ENCODE results near the gene AKAP11. TPM values are rescaled to one million over a fixed set of nuclear protein-coding genes. Genes with fewer than 3 reads are reported as not detected.

The AKAP11 gene
- total RNA-seq, 3 donors from 2014 or later = 32.0 to 39.5 (median 38.0) TPM

DNA sequence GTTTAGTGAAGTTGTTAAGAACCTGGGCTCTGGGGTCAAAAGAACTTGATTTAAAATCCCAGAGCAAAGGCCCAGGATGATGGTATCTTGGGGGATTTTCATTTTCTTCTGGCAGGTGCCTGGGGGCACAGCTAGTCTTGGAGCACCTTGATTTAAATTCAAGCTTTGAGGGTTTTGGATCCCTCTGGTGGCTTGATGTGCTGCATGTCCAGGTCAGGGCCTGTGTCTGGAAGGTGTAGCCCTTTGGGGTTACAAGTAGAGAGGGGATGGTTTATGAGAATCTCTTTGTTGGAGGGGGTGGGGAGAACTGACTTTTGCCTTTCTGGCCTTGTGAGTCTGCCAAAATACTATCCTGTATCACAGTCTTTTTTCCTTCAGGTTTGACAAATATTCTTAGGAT is 55.8 kb downstream of the AKAP11 start:
- H3K27ac ChIP-seq = no peak overlapping the region
- no peaks in the 10 kb centered on the region for H3K9me3 ChIP-seq
- intact Hi-C loops (cut with DNase I; ENCODE audit: low total_unique reads) = no loop called here
- DNase-seq (ENCODE audit: low spot score in 2 of 2) = no peak
- H3K27me3 ChIP-seq = no peaks in the 10 kb centered on the region
- TF ChIP-seq POLR2A (IDR thresholded peaks at IDR 0.05) = no peak
- TF ChIP-seq, protein P1, sequence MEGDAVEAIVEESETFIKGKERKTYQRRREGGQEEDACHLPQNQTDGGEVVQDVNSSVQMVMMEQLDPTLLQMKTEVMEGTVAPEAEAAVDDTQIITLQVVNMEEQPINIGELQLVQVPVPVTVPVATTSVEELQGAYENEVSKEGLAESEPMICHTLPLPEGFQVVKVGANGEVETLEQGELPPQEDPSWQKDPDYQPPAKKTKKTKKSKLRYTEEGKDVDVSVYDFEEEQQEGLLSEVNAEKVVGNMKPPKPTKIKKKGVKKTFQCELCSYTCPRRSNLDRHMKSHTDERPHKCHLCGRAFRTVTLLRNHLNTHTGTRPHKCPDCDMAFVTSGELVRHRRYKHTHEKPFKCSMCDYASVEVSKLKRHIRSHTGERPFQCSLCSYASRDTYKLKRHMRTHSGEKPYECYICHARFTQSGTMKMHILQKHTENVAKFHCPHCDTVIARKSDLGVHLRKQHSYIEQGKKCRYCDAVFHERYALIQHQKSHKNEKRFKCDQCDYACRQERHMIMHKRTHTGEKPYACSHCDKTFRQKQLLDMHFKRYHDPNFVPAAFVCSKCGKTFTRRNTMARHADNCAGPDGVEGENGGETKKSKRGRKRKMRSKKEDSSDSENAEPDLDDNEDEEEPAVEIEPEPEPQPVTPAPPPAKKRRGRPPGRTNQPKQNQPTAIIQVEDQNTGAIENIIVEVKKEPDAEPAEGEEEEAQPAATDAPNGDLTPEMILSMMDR (IDR thresholded peaks at IDR 0.05) = no peak
- no peak for TF ChIP-seq POLR2AphosphoS5 (IDR thresholded peaks at IDR 0.05)
- no peaks in the 10 kb centered on the region for H3K4me1 ChIP-seq
- H3K4me3 ChIP-seq = no peak overlapping the region
- no peaks in the 10 kb centered on the region for H3K36me3 ChIP-seq

DNA sequence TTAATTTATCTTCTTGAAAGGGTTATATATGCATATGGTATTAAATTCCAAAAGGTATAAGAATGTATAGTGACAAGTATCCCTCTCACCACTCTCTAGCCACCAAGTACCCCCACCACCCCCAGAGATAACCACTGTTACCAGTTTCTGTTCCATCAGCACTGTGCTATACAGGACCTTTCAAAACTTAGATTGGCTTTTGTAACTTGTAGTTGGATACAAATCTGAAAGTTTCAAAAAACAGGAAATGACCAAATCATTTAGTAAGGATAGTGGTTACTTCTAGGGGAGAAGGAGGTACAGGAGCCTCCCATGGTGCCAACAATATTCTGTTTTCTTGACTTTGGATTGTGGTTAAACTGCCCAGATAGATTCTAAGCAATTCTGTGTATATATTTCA is 56.7 kb downstream of the AKAP11 start:
- TF ChIP-seq POLR2AphosphoS5 (IDR thresholded peaks at IDR 0.05) (no peak), POLR2A (IDR thresholded peaks at IDR 0.05) (no peak)
- TF ChIP-seq, protein P1 (IDR thresholded peaks at IDR 0.05) = no peak

DNA sequence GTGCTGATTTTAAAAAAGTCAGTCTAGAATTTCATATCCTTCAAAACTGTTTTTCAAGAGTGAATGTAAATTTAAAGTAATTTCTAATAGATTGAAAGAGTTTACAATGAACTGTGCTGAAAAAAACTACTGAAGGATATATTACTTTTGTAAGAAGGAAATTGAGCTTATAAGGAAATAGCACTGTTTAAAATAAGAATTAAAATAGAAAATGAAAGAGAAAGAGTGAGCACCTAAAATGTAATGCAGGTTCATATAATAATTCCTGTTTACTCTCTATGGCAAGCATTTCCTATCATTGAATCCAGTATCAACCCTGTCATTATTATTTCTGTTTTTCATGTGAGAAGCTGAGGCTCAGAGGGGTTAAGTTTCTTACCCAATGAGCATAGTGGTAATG is 57.3 kb downstream of the AKAP11 start:
- Histone ChIP-seq H3K4me1 (no peaks in the 10 kb centered on the region), H3K27me3 (no peaks in the 10 kb centered on the region), H3K27ac (no peak overlapping the region), H3K4me3 (no peak overlapping the region), H3K9me3 (no peaks in the 10 kb centered on the region), H3K36me3 (no peaks in the 10 kb centered on the region)
- no peak for TF ChIP-seq POLR2A (IDR thresholded peaks at IDR 0.05)
- TF ChIP-seq, protein P1 (IDR thresholded peaks at IDR 0.05) = no peak
- no peak for TF ChIP-seq POLR2AphosphoS5 (IDR thresholded peaks at IDR 0.05)
- intact Hi-C loops (cut with DNase I; ENCODE audit: low total_unique reads) = no loop called here
- DNase-seq (ENCODE audit: low spot score in 2 of 2) = no peak

More for the DNA sequence above, 56.7 kb downstream of the AKAP11 start:
- H3K9me3 ChIP-seq = no peaks in the 10 kb centered on the region
- intact Hi-C loops (cut with DNase I; ENCODE audit: low total_unique reads) = no loop called here
- no peaks in the 10 kb centered on the region for H3K27me3 ChIP-seq
- H3K36me3 ChIP-seq = no peaks in the 10 kb centered on the region
- no peak overlapping the region for H3K4me3 ChIP-seq
- no peak for DNase-seq (ENCODE audit: low spot score in 2 of 2)
- H3K27ac ChIP-seq = no peak overlapping the region
- no peaks in the 10 kb centered on the region for H3K4me1 ChIP-seq

DNA sequence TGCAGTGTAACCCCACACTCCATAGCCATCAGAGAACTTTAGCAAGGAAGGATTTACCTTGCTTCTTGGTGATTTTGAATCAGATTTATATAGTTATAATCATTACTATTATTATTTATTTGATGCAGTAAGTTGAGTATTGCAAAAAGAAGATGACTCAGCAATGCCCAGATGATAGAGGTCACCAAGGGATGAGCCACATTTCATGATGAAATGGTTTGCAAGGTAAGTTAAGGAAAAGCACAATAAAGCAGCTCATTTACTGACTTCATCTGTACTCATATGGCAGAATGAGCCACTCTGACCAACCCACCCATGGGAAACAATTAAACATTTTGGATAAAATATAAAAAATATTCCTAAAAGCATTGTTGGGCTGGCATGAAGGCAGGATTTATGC is 59.1 kb downstream of the AKAP11 start:
- Histone ChIP-seq H3K27me3 (no peaks in the 10 kb centered on the region), H3K27ac (no peak overlapping the region), H3K4me3 (no peak overlapping the region), H3K36me3 (no peaks in the 10 kb centered on the region), H3K4me1 (no peaks in the 10 kb centered on the region), H3K9me3 (no peaks in the 10 kb centered on the region)
- TF ChIP-seq POLR2A (IDR thresholded peaks at IDR 0.05) = no peak
- no peak for TF ChIP-seq POLR2AphosphoS5 (IDR thresholded peaks at IDR 0.05)
- TF ChIP-seq, protein P1 (IDR thresholded peaks at IDR 0.05) = no peak
- DNase-seq (ENCODE audit: low spot score in 2 of 2) = no peak
- intact Hi-C loops (cut with DNase I; ENCODE audit: low total_unique reads) = loop anchor here (5.0 kb wide), 1 partner anchor 374 kb away; no protein-coding TSS in a partner anchor

DNA sequence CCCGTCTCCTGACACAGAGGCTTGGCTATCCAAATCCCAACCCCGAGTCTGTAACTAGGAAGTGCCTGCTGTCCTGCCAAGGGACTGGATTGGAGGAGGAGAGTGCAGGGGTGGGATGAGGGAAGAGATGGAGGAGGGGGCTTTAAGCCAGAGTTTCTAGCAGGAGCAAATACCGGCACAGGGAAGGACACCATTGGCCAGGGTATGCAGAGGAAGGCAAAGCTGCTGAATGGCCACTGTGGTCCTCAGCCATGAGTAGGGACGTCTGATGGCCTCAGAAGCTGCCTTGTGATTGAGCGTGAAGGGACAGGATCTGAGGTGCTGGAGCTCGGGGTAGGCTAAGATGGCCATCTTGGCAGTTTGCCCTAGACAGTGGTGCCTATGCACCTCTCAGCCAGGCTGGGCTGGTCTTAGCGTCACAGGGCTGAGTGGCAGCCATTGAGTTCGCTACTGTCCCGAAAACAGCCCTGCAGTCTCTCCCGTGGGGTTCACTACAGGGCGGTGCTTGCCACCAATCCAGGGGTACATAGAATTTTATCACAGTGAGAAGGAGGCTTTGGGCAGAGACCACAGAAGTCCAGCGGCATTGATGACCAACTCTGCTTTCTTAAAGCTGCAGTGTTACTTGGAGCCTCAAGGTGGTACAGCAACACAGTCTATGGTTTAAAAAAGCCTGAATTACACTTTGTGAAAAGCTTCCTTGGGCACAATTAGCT is 61.8 kb downstream of the AKAP11 start:
- H3K4me1 ChIP-seq = no peaks in the 10 kb centered on the region
- no peaks in the 10 kb centered on the region for H3K27me3 ChIP-seq
- intact Hi-C loops (cut with DNase I; ENCODE audit: low total_unique reads) = loop anchor here (5.0 kb wide), 1 partner anchor 376 kb away; no protein-coding TSS in a partner anchor
- no peak overlapping the region for H3K4me3 ChIP-seq
- no peak for DNase-seq (ENCODE audit: low spot score in 2 of 2)
- H3K36me3 ChIP-seq = no peaks in the 10 kb centered on the region
- TF ChIP-seq POLR2A (IDR thresholded peaks at IDR 0.05) (no peak), POLR2AphosphoS5 (IDR thresholded peaks at IDR 0.05) (no peak)
- TF ChIP-seq, protein P1 (IDR thresholded peaks at IDR 0.05) = no peak
- no peaks in the 10 kb centered on the region for H3K9me3 ChIP-seq
- no peak overlapping the region for H3K27ac ChIP-seq

All from breast epithelium (tissue), 4 donors.